Measurements from ENCODE around the gene C11orf68.

DNA sequence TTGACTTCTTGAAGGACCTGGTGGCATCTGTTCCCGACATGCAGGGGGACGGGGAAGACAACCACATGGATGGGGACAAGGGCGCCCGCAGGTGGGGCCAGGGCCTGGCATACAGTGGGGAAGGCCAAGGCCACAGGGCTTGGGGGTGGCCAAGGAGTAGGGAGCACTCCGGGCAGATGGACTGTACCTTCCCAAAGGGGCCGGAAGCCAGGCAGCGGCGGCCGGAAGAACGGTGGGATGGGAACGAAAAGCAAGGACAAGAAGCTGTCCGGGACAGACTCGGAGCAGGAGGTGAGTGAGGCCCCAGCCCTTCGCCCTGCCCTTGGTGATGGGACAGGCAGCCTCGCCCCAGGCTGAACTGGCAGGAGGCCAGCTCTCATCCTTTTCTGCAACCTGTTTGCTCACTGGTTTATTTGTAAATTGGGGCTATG lies 1.5 kb upstream of the C11orf68 start:
- TF ChIP-seq EZH2 (IDR thresholded peaks at IDR 0.05), result no peak
- TF ChIP-seq POLR2AphosphoS5 (IDR thresholded peaks at IDR 0.05; ENCODE audit: borderline replicate concordance, low read depth, low read length), result no peak
- no peak for TF ChIP-seq FOXP2 (optimal IDR thresholded peaks at IDR 0.05; ENCODE audit: control extremely low read depth, extremely low read length, insufficient read depth)
